Endothelial cell (in vitro differentiated cells): ENCODE data around the gene CKM. TPM values are rescaled to one million over a fixed set of nuclear protein-coding genes. Genes with fewer than 3 reads are reported as not detected.
"Not testable (repeated sequence)": the region's sequence is repeated elsewhere in the genome, so short reads cannot be mapped to it uniquely, and the experiment has no call there.

ENCODE experiments used
- DNase-seq: peaks from one replicate; pipeline ENCODE4 v3.0.0; 2021; ENCODE audit warnings: low spot score
- H3K27ac Mint-ChIP-seq: one replicate; pipeline ENCODE4 v1.8.0; 2021; ENCODE audit warnings: mixed read lengths, inconsistent platforms; ENCODE audit not compliant: unreplicated experiment
- H3K27me3 Mint-ChIP-seq: one replicate; pipeline ENCODE4 v1.8.0; 2021; ENCODE audit warnings: mild to moderate bottlenecking, moderate library complexity, mixed read lengths, inconsistent platforms; ENCODE audit not compliant: unreplicated experiment
- H3K36me3 Mint-ChIP-seq: one replicate; pipeline ENCODE4 v1.8.0; 2021; ENCODE audit warnings: mild to moderate bottlenecking, low read depth, mixed read lengths, inconsistent platforms; ENCODE audit not compliant: unreplicated experiment
- H3K4me1 Mint-ChIP-seq: one replicate; pipeline ENCODE4 v1.8.0; 2021; ENCODE audit warnings: mild to moderate bottlenecking, mixed read lengths, inconsistent platforms; ENCODE audit not compliant: unreplicated experiment
- H3K4me3 Mint-ChIP-seq: one replicate; pipeline ENCODE4 v1.8.0; 2021; ENCODE audit warnings: mild to moderate bottlenecking, mixed read lengths, inconsistent platforms; ENCODE audit not compliant: unreplicated experiment
- H3K9me3 Mint-ChIP-seq: one replicate; pipeline ENCODE4 v1.8.0; 2021; ENCODE audit warnings: mixed read lengths, inconsistent platforms; ENCODE audit not compliant: unreplicated experiment
- total RNA-seq: library from RNA; stranded (reverse); fragmentation: NEBNext Ultra II Directional; extraction: Animal tissue kit (Norgen Biotek cat#: 25700); gene quantifications from one replicate; pipeline ENCODE4 v1.2.1, GENCODE V29; 2021; ENCODE audit not compliant: unreplicated experiment
- TF ChIP-seq, protein P1 (sequence below): fragments of 200-600 bp; sonication (generic); IDR thresholded peaks from one replicate; pipeline ENCODE4 v1.5.0; 2021; ENCODE audit warnings: antibody characterized with exemption; ENCODE audit not compliant: unreplicated experiment

The CKM gene
- total RNA-seq, 1 donor from 2014 or later: not detected

DNA sequence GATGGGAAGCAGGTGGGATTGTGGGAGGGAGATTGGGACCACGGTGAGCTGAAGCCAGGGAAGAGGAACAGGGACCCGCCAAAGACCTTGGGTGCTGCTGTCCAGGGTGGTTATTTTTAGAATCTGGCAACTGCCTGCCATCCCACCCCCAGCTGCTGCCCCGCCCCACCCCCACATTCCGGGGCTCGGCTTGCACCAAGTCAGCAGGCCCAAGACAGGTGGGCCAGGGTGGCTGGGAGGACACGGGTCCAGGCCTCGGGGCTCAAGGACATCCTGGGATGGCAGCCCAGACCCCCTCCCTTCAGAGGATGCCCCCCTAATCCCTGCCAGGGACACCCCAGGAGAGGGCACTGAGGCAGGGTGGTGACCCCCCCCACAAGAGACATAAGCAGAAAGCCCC, 827 bp downstream of the CKM start:
- Mint-ChIP-seq H3K36me3 (no peaks in the 10 kb centered on the region), H3K27me3 (peaks cover 14% of the 10 kb centered on the region), H3K4me3 (no peak overlapping the region), H3K4me1 (no peaks in the 10 kb centered on the region), H3K9me3 (no peaks in the 10 kb centered on the region), H3K27ac (no peak overlapping the region)
- TF ChIP-seq, protein P1, sequence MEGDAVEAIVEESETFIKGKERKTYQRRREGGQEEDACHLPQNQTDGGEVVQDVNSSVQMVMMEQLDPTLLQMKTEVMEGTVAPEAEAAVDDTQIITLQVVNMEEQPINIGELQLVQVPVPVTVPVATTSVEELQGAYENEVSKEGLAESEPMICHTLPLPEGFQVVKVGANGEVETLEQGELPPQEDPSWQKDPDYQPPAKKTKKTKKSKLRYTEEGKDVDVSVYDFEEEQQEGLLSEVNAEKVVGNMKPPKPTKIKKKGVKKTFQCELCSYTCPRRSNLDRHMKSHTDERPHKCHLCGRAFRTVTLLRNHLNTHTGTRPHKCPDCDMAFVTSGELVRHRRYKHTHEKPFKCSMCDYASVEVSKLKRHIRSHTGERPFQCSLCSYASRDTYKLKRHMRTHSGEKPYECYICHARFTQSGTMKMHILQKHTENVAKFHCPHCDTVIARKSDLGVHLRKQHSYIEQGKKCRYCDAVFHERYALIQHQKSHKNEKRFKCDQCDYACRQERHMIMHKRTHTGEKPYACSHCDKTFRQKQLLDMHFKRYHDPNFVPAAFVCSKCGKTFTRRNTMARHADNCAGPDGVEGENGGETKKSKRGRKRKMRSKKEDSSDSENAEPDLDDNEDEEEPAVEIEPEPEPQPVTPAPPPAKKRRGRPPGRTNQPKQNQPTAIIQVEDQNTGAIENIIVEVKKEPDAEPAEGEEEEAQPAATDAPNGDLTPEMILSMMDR: no peak
- DNase-seq: no peak

DNA sequence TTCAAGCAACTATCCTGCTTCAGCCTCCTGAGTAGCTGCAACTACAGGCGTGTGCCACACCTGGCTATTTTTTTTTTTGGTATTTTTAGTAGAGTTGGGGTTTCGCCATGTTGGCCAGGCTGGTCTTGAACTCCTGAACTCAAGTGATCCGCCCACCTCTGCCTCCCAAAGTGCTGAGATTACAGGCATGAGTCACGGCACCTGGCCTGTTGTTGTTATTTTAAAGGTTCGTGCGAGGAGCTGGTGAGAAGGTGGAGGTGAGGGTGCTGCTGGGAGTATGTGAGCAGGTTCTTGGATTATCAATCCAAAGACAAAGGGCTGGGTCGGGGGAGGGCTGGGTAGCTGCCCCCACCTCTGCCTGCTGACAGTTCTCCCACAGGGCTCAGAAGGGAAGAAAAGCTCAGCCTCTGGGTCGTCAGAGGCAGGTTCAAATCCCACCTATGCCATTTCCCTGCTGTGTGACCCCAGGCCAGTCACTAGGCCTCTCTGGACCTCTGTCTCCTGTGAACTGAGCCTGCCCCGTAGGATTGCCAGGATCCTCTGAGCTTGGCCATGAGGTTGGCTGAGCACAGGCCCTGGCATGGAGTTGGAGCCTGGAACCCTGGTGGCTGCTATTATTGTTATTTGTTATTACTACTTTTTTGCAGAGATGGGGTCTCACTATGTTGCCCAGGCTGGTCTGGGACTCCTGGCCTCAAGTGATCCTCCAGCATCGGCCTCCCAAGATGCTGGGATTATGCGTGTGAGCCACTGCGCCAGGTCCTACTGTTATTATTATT, 1.5 kb downstream of the CKM start:
- no peak overlapping the region for H3K27ac Mint-ChIP-seq
- no peak overlapping the region for H3K4me3 Mint-ChIP-seq
- no peaks in the 10 kb centered on the region for H3K9me3 Mint-ChIP-seq
- peaks cover 16% of the 10 kb centered on the region for H3K27me3 Mint-ChIP-seq
- TF ChIP-seq, protein P1: no peak
- no peak for DNase-seq
- H3K36me3 Mint-ChIP-seq: no peaks in the 10 kb centered on the region
- H3K4me1 Mint-ChIP-seq: no peaks in the 10 kb centered on the region

DNA sequence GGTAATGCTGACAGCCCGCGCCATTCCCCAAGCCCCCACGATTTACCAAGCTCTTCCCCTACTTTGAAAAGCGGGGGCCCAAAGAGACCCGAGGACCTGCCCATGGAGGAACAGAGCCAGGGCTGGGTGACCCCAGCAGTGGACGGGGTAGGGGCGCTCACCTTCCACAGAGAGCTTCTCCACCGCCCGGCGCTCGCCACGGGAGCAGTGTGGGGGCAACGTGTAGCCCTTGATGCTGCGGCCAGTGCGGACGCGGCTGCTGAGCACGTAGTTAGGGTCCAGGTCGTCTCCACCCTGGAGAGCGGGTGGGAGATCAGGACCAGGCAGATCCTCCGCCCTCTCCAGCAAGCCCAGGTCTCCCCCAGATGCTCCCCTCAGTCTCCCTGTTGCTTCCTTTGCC, 7.4 kb downstream of the CKM start:
- TF ChIP-seq, protein P1: no peak
- H3K27ac Mint-ChIP-seq: no peak overlapping the region
- peaks cover 2% of the 10 kb centered on the region for H3K4me1 Mint-ChIP-seq
- DNase-seq: no peak
- H3K36me3 Mint-ChIP-seq: no peaks in the 10 kb centered on the region
- peaks cover 12% of the 10 kb centered on the region for H3K27me3 Mint-ChIP-seq
- no peak overlapping the region for H3K4me3 Mint-ChIP-seq
- H3K9me3 Mint-ChIP-seq: no peaks in the 10 kb centered on the region

DNA sequence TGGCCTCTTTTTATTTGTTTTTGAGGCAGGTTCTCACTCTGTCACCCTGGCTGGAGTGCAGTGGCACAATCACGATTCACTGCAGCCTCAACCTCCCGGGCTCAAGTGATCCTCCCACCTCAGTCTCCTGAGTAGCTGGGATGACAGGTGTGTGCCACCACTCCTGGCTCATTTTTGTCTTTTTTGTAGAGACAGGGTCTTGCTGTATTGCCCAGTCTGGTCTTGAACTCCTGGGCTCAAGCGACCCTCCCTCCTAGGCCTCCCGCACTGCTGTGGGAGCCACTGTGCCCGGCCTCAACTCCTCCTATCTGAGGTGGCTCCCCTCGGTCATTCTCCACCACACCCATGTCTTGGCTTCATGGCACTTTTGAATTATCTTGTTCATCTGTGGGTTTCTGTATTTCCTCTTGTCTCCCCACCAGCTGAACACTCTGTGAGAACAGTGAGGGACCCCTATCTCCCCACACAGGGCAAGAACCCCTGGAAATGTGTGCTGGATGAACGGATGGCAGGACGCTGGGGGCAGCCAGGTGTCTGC, 7.9 kb downstream of the CKM start:
- Mint-ChIP-seq H3K4me1 (peaks cover 2% of the 10 kb centered on the region), H3K9me3 (no peaks in the 10 kb centered on the region), H3K27ac (no peak overlapping the region), H3K27me3 (peaks cover 12% of the 10 kb centered on the region), H3K36me3 (no peaks in the 10 kb centered on the region), H3K4me3 (no peak overlapping the region)
- DNase-seq: no peak
- TF ChIP-seq, protein P1: no peak

DNA sequence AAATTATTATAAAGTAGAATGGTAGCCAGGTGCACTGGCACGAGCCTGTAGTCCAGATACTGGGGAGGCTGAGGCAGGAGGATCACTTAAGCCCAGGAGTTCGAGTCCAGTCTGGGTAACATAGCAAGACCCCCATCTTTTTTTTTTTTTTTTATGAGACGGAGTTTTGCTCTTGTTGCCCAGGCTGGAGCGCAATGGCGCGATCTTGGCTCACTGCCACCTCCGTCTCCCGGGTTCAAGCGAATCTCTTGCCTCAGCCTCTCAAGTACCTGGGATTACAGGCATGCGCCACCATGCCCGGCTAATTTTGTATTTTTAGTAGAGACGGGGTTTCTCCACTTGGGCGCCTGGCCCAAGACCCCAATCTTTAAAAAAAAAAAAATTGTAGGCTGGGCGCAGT, 10.4 kb downstream of the CKM start:
- not testable (repeated sequence) for H3K4me1 Mint-ChIP-seq, H3K9me3 Mint-ChIP-seq, DNase-seq, H3K27ac Mint-ChIP-seq, H3K4me3 Mint-ChIP-seq, H3K36me3 Mint-ChIP-seq
- peaks cover 12% of the 10 kb centered on the region for H3K27me3 Mint-ChIP-seq
